Activated T-cell treated with anti-CD3 and anti-CD28 coated beads, Interleukin-2, amount 50 U/mL, for 48 hours (primary cell): ENCODE data around the gene SUMO3.

Source experiments
- DNase-seq, 2 experiments: peaks; one replicate each; pipeline ENCODE4 v3.0.0-alpha.2; 2020

The SUMO3 gene

GRCh38 chr21:44828362-44829056 lies 10.6 kb upstream of the SUMO3 start:
- no peak for DNase-seq

GRCh38 chr21:44823179-44823660 lies 5.4 kb upstream of the SUMO3 start:
- DNase-seq: no peak

GRCh38 chr21:44822484-44823178 lies 4.8 kb upstream of the SUMO3 start:
- DNase-seq: no peak

GRCh38 chr21:44820851-44821250 lies 3.0 kb upstream of the SUMO3 start:
- no peak for DNase-seq

GRCh38 chr21:44819283-44820243 lies 1.7 kb upstream of the SUMO3 start:
- DNase-seq: no peak

- no peak for DNase-seq
Measured at GRCh38 chr21:44818640-44819011, 764 bp upstream of the SUMO3 start.

- peak; percentile 93 to 95 for DNase-seq
Measured at GRCh38 chr21:44817506-44817880, 369 bp downstream of the SUMO3 start.

GRCh38 chr21:44816761-44817505 lies 929 bp downstream of the SUMO3 start:
- no peak for DNase-seq

GRCh38 chr21:44815852-44816628 lies 1.8 kb downstream of the SUMO3 start:
- no peak for DNase-seq

- DNase-seq: no peak
Measured at GRCh38 chr21:44815225-44815624, 2.6 kb downstream of the SUMO3 start.

- DNase-seq: no peak
Measured at GRCh38 chr21:44814498-44815023, 3.3 kb downstream of the SUMO3 start.

GRCh38 chr21:44813727-44814126 lies 4.1 kb downstream of the SUMO3 start:
- DNase-seq: no peak

- DNase-seq: no peak
Measured at GRCh38 chr21:44813149-44813548, 4.7 kb downstream of the SUMO3 start.

GRCh38 chr21:44812640-44813039 lies 5.2 kb downstream of the SUMO3 start:
- DNase-seq: no peak

GRCh38 chr21:44810779-44811178 lies 7.1 kb downstream of the SUMO3 start:
- no peak for DNase-seq

- DNase-seq: no peak
Measured at GRCh38 chr21:44805859-44806258, 12.0 kb downstream of the SUMO3 start.

GRCh38 chr21:44805226-44805625 lies 12.6 kb downstream of the SUMO3 start:
- no peak for DNase-seq

- DNase-seq: no peak
Measured at GRCh38 chr21:44804762-44805161, 13.1 kb downstream of the SUMO3 start.

GRCh38 chr21:44803651-44804050 lies 14.2 kb downstream of the SUMO3 start:
- DNase-seq: no peak

- DNase-seq: peak in 1 of 2 experiments; percentile 40
Measured at GRCh38 chr21:44802396-44803153, 15.3 kb downstream of the SUMO3 start.
